Activated CD8-positive, alpha-beta memory T cell treated with anti-CD3 and anti-CD28 coated beads, Interleukin-2, amount 50 U/mL, for 48 hours (primary cell): Measurements from ENCODE around the gene C10orf90.

ENCODE experiments used
- DNase-seq: peaks from one replicate; pipeline ENCODE4 v3.0.0-alpha.2; 2020

The C10orf90 gene

GRCh38 chr10:126536656-126537055 lies 133.8 kb downstream of the C10orf90 start:
- DNase-seq = no peak

GRCh38 chr10:126536148-126536547 lies 134.3 kb downstream of the C10orf90 start:
- no peak for DNase-seq

- no peak for DNase-seq
Observed at GRCh38 chr10:126533644-126534043, 136.8 kb downstream of the C10orf90 start.

GRCh38 chr10:126528315-126528835 lies 142.1 kb downstream of the C10orf90 start:
- DNase-seq = no peak

- no peak for DNase-seq
Observed at GRCh38 chr10:126527645-126528314, 142.7 kb downstream of the C10orf90 start.

- DNase-seq = no peak
Observed at GRCh38 chr10:126525326-126525725, 145.2 kb downstream of the C10orf90 start.

- no peak for DNase-seq
Observed at GRCh38 chr10:126524526-126524925, 146.0 kb downstream of the C10orf90 start.

- DNase-seq = no peak
Observed at GRCh38 chr10:126523071-126523470, 147.4 kb downstream of the C10orf90 start.

- DNase-seq = no peak
Observed at GRCh38 chr10:126521399-126521798, 149.1 kb downstream of the C10orf90 start.

GRCh38 chr10:126520751-126521317 lies 149.7 kb downstream of the C10orf90 start:
- DNase-seq = no peak

- no peak for DNase-seq
Observed at GRCh38 chr10:126519992-126520391, 150.5 kb downstream of the C10orf90 start.

- no peak for DNase-seq
Observed at GRCh38 chr10:126519185-126519584, 151.3 kb downstream of the C10orf90 start.

GRCh38 chr10:126518218-126519080 lies 152.0 kb downstream of the C10orf90 start:
- no peak for DNase-seq

- DNase-seq = no peak
Observed at GRCh38 chr10:126516515-126516914, 154.0 kb downstream of the C10orf90 start.

GRCh38 chr10:126511917-126512479 lies 158.5 kb downstream of the C10orf90 start:
- no peak for DNase-seq

GRCh38 chr10:126509182-126509581 lies 161.3 kb downstream of the C10orf90 start:
- DNase-seq = no peak

GRCh38 chr10:126508535-126509040 lies 161.9 kb downstream of the C10orf90 start:
- DNase-seq = no peak

GRCh38 chr10:126504761-126505112 lies 165.8 kb downstream of the C10orf90 start:
- DNase-seq = no peak

- DNase-seq = no peak
Observed at GRCh38 chr10:126504063-126504760, 166.3 kb downstream of the C10orf90 start.

- DNase-seq = no peak
Observed at GRCh38 chr10:126503392-126504062, 167.0 kb downstream of the C10orf90 start.

- DNase-seq = no peak
Observed at GRCh38 chr10:126502441-126502840, 168.1 kb downstream of the C10orf90 start.

GRCh38 chr10:126501828-126502227 lies 168.7 kb downstream of the C10orf90 start:
- no peak for DNase-seq
